MM.1S (cell line): ENCODE data around the gene CPEB3.

ENCODE experiments used
- DNase-seq: peaks from one replicate; pipeline ENCODE4 v3.0.0-alpha.2; 2015
- H2AFZ ChIP-seq: fragments of 300-600 bp; sonication (generic); 2 replicates; pipeline ENCODE4 v1.6.0; 2016; ENCODE audit warnings: antibody characterized with exemption, low read length
- H3F3A ChIP-seq: fragments of 300-600 bp; sonication (generic); 2 replicates; pipeline ENCODE4 v1.6.1; 2016; ENCODE audit warnings: mild to moderate bottlenecking, antibody characterized with exemption, low read length, moderate library complexity, mixed read lengths; ENCODE audit not compliant: insufficient read depth
- H3K27ac ChIP-seq: fragments of 300-600 bp; sonication (generic); 2 replicates; pipeline ENCODE4 v1.5.1; 2016; ENCODE audit warnings: mild to moderate bottlenecking, low read length
- H3K27me3 ChIP-seq: fragments of 300-600 bp; sonication (generic); replicated peaks from 2 replicates; pipeline ENCODE4 v1.6.0; 2016; ENCODE audit warnings: low read length; ENCODE audit not compliant: insufficient read depth
- H3K36me3 ChIP-seq: fragments of 300-600 bp; sonication (generic); replicated peaks from 2 replicates; pipeline ENCODE4 v1.6.1; 2016; ENCODE audit warnings: mild to moderate bottlenecking, low read length, mixed read lengths; ENCODE audit not compliant: insufficient read depth
- H3K4me1 ChIP-seq: fragments of 300-600 bp; sonication (generic); 2 replicates; pipeline ENCODE4 v1.6.1; 2016; ENCODE audit warnings: low read length, mixed read lengths
- H3K4me2 ChIP-seq: fragments of 300-600 bp; sonication (generic); 2 replicates; pipeline ENCODE4 v1.6.0; 2016; ENCODE audit warnings: low read depth, low read length
- H3K4me3 ChIP-seq: fragments of 300-600 bp; sonication (generic); 2 replicates; pipeline ENCODE4 v1.5.1; 2016; ENCODE audit warnings: low read length, mixed read lengths
- H3K79me2 ChIP-seq: fragments of 300-600 bp; sonication (generic); 2 replicates; pipeline ENCODE4 v1.6.1; 2016; ENCODE audit warnings: mixed run types, low read length, mixed read lengths
- H3K9ac ChIP-seq: fragments of 300-600 bp; sonication (generic); 2 replicates; pipeline ENCODE4 v1.6.1; 2016; ENCODE audit warnings: low read length, mixed read lengths
- H3K9me2 ChIP-seq: fragments of 300-600 bp; sonication (generic); replicated peaks from 2 replicates; pipeline ENCODE4 v1.6.1; 2016; ENCODE audit warnings: mild to moderate bottlenecking, low read length, mixed read lengths; ENCODE audit not compliant: insufficient read depth
- H3K9me3 ChIP-seq: fragments of 300-600 bp; sonication (generic); replicated peaks from 2 replicates; pipeline ENCODE4 v1.6.1; 2016; ENCODE audit warnings: mild to moderate bottlenecking, low read length, mixed read lengths; ENCODE audit not compliant: insufficient read depth
- H4K20me1 ChIP-seq: fragments of 300-600 bp; sonication (generic); 2 replicates; pipeline ENCODE4 v1.6.1; 2016; ENCODE audit warnings: mild to moderate bottlenecking, low read length, moderate library complexity, mixed read lengths; ENCODE audit not compliant: insufficient read depth
- CTCF ChIP-seq: fragments of 300-600 bp; sonication (generic); IDR thresholded peaks from 2 replicates; pipeline ENCODE4 v1.5.1; 2016; ENCODE audit warnings: antibody characterized with exemption, low read length, mixed read lengths
- EZH2 ChIP-seq: fragments of 300-600 bp; sonication (generic); optimal IDR thresholded peaks from 2 replicates; pipeline ENCODE3; 2017; ENCODE audit warnings: low read depth, mild to moderate bottlenecking, antibody characterized with exemption, low read length, mixed read lengths
- EZH2phosphoT487 ChIP-seq: fragments of 300-600 bp; sonication (generic); IDR thresholded peaks from 2 replicates; pipeline ENCODE4 v1.6.1; 2018; ENCODE audit warnings: antibody characterized with exemption, low read length

Gene CPEB3

DNA sequence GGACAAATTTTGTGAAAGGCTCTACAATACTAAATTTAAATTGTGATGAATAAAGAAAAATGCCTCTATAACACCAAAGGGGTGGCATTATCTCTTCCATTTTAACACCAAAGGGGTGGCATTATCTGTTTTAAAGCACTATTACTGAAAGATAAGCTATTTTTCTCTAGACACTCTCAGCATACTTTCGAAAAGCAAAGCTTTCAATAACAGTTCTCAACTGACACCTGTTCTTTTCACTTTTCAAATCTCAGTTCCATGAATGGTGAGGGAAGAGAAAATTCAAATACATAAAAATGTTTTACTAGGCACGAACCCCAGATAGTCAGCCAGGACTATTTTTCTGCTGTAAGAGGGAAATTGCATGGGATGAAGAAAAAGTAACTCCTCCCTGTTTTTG lies 103.8 kb downstream of the CPEB3 start:
- Histone ChIP-seq H3K4me2 (peak overlapping the region; percentile 38), H3K36me3 (no peaks in the 10 kb centered on the region; the same call in 1 of the 2 replicates), H3K27ac (peak overlapping the region; percentile 27), H3K9ac (no peak overlapping the region), H2AFZ (no peak overlapping the region), H3K4me1 (peaks cover 18% of the 10 kb centered on the region), H3K4me3 (no peak overlapping the region), H3F3A (peaks cover 13% of the 10 kb centered on the region), H3K9me3 (no peaks in the 10 kb centered on the region), H4K20me1 (no peaks in the 10 kb centered on the region), H3K27me3 (no peaks in the 10 kb centered on the region), H3K9me2 (no peaks in the 10 kb centered on the region), H3K79me2 (0 out of 2 replicates have a peak, but pooled peaks cover 5% of the 10 kb centered on the region)
- peak; percentile 71 for DNase-seq
- TF ChIP-seq EZH2: no peak
- no peak for TF ChIP-seq CTCF
- no peak for TF ChIP-seq EZH2phosphoT487

GRCh38 chr10:92184977-92185376 lies 105.9 kb downstream of the CPEB3 start:
- H2AFZ ChIP-seq: no peak overlapping the region
- H3K27ac ChIP-seq: no peak overlapping the region
- H3K79me2 ChIP-seq: 0 out of 2 replicates have a peak, but pooled peaks cover 11% of the 10 kb centered on the region
- H3K9ac ChIP-seq: no peak overlapping the region
- H3K4me2 ChIP-seq: no peak overlapping the region
- no peak overlapping the region for H3K4me3 ChIP-seq
- no peaks in the 10 kb centered on the region for H4K20me1 ChIP-seq
- H3K36me3 ChIP-seq: no peaks in the 10 kb centered on the region
- no peaks in the 10 kb centered on the region for H3K27me3 ChIP-seq
- peaks cover 25% of the 10 kb centered on the region for H3F3A ChIP-seq
- H3K9me2 ChIP-seq: no peaks in the 10 kb centered on the region
- TF ChIP-seq CTCF (no peak), EZH2 (no peak), EZH2phosphoT487 (no peak)
- DNase-seq: no peak
- peaks cover 35% of the 10 kb centered on the region for H3K4me1 ChIP-seq
- no peaks in the 10 kb centered on the region for H3K9me3 ChIP-seq

DNA sequence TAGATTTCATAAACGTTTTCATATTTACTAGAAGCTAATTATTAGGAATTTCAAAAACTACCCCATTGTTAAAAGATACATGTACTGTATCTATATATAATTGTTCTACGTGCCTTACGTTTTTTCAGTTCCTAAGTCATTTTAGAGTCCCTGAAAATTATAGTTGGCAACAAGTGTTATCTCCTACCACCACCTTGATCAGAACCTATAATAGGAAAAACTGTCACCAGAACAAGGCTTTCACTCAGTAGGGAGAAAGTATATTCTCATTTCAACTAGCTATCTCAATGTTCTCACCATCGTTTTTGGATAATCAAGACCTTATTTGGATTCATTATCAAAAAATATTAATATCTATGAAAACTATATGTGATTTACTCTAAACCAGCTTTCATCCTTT lies 107.7 kb downstream of the CPEB3 start:
- Histone ChIP-seq H3K4me1 (peaks cover 35% of the 10 kb centered on the region), H3K9ac (no peak overlapping the region), H3K27ac (no peak overlapping the region), H3F3A (peaks cover 25% of the 10 kb centered on the region), H3K27me3 (no peaks in the 10 kb centered on the region), H3K79me2 (0 out of 2 replicates have a peak, but pooled peaks cover 11% of the 10 kb centered on the region), H3K4me2 (no peak overlapping the region), H3K36me3 (no peaks in the 10 kb centered on the region), H3K4me3 (no peak overlapping the region), H3K9me2 (no peaks in the 10 kb centered on the region), H3K9me3 (no peaks in the 10 kb centered on the region), H2AFZ (no peak overlapping the region), H4K20me1 (no peaks in the 10 kb centered on the region)
- DNase-seq: no peak
- TF ChIP-seq EZH2 (no peak), CTCF (no peak), EZH2phosphoT487 (no peak)
